KMS-11 (cell line): Measurements from ENCODE around the gene DBI.

Source experiments
- H2AFZ ChIP-seq: fragments of 200-600 bp; sonication (generic); 2 replicates; pipeline ENCODE4 v1.6.1; 2016; ENCODE audit warnings: antibody characterized with exemption, mixed run types, low read depth
- H3K27ac ChIP-seq: fragments of 200-600 bp; sonication (generic); 2 replicates; pipeline ENCODE4 v1.6.1; 2016; ENCODE audit warnings: mild to moderate bottlenecking, mixed run types
- H3K27me3 ChIP-seq: fragments of 200-600 bp; sonication (generic); 2 replicates; pipeline ENCODE4 v1.6.1; 2017; ENCODE audit warnings: mild to moderate bottlenecking, low read depth, mixed run types, moderate library complexity; ENCODE audit not compliant: insufficient read depth
- H3K36me3 ChIP-seq: fragments of 200-600 bp; sonication (generic); 2 replicates; pipeline ENCODE4 v1.6.1; 2017; ENCODE audit warnings: mild to moderate bottlenecking, mixed run types; ENCODE audit not compliant: insufficient read depth
- H3K4me1 ChIP-seq: fragments of 200-600 bp; sonication (generic); 2 replicates; pipeline ENCODE4 v1.6.1; 2016; ENCODE audit warnings: mild to moderate bottlenecking, low read depth, mixed run types; ENCODE audit not compliant: poor library complexity, severe bottlenecking
- H3K4me2 ChIP-seq: fragments of 200-600 bp; sonication (generic); 2 replicates; pipeline ENCODE4 v1.7.0; 2016; ENCODE audit warnings: mild to moderate bottlenecking, mixed run types
- H3K4me3 ChIP-seq: fragments of 200-600 bp; sonication (generic); IDR thresholded peaks from 2 replicates; pipeline ENCODE4 v1.6.1; 2017; ENCODE audit warnings: low read depth, low read length, mixed read lengths; ENCODE audit not compliant: insufficient read depth
- H3K79me2 ChIP-seq: fragments of 200-600 bp; sonication (generic); 2 replicates; pipeline ENCODE4 v1.6.1; 2016; ENCODE audit warnings: low read depth, mixed run types; ENCODE audit not compliant: insufficient read depth
- H3K9ac ChIP-seq: fragments of 200-600 bp; sonication (generic); 2 replicates; pipeline ENCODE4 v1.6.1; 2016; ENCODE audit warnings: mild to moderate bottlenecking, mixed run types
- H4K20me1 ChIP-seq: fragments of 200-600 bp; sonication (generic); 2 replicates; pipeline ENCODE4 v1.6.1; 2016; ENCODE audit warnings: mild to moderate bottlenecking, mixed run types; ENCODE audit not compliant: insufficient read depth
- TF ChIP-seq, protein P1 (sequence below): fragments of 200-600 bp; sonication (generic); conservative IDR thresholded peaks from 2 replicates; pipeline ENCODE4 v1.6.1; 2017; ENCODE audit warnings: low read depth, mild to moderate bottlenecking, antibody characterized with exemption, low read length, moderate library complexity, mixed read lengths

DBI gene

DNA sequence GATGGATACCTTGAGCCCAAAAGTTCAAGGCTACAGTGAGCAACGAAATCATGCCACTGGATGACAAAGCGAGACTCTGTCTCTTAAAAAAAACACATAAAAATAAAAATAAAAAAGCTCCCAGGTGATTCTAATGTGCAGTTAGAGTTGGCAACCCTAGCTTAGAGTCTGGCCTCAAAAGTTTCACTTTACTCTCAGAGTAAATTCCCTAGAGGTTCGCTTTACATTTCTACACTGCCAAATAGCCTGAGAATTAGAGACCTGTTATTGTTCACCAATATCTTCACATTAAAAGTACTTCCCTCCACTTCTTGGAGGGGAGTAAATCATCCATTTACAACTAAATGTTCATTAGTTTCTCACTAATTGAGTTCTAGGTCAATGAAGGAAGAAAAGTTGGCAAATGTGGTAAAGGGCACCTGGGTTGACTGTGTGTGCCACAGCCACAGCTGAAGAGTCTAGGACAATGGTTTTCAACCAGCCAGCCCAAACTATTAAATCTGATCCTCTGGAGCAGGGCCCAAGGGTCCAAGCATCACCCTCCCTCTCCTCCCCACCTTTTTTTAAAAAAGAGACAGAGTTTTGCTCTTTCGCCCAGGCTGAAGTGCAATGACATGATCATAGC is 49.6 kb downstream of the DBI start:
- H3K4me3 ChIP-seq: no peak overlapping the region
- no peak overlapping the region for H2AFZ ChIP-seq
- H3K36me3 ChIP-seq: no peaks in the 10 kb centered on the region
- no peaks in the 10 kb centered on the region for H3K4me1 ChIP-seq
- no peak overlapping the region for H3K4me2 ChIP-seq
- H4K20me1 ChIP-seq: no peaks in the 10 kb centered on the region
- H3K79me2 ChIP-seq: no peaks in the 10 kb centered on the region
- no peaks in the 10 kb centered on the region for H3K27me3 ChIP-seq
- no peak overlapping the region for H3K27ac ChIP-seq
- H3K9ac ChIP-seq: no peak overlapping the region
- TF ChIP-seq, protein P1, sequence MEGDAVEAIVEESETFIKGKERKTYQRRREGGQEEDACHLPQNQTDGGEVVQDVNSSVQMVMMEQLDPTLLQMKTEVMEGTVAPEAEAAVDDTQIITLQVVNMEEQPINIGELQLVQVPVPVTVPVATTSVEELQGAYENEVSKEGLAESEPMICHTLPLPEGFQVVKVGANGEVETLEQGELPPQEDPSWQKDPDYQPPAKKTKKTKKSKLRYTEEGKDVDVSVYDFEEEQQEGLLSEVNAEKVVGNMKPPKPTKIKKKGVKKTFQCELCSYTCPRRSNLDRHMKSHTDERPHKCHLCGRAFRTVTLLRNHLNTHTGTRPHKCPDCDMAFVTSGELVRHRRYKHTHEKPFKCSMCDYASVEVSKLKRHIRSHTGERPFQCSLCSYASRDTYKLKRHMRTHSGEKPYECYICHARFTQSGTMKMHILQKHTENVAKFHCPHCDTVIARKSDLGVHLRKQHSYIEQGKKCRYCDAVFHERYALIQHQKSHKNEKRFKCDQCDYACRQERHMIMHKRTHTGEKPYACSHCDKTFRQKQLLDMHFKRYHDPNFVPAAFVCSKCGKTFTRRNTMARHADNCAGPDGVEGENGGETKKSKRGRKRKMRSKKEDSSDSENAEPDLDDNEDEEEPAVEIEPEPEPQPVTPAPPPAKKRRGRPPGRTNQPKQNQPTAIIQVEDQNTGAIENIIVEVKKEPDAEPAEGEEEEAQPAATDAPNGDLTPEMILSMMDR: no peak

GRCh38 chr2:119417908-119418307 is 51.1 kb downstream of the DBI start:
- Histone ChIP-seq H2AFZ (no peak overlapping the region), H3K79me2 (no peaks in the 10 kb centered on the region)

DNA sequence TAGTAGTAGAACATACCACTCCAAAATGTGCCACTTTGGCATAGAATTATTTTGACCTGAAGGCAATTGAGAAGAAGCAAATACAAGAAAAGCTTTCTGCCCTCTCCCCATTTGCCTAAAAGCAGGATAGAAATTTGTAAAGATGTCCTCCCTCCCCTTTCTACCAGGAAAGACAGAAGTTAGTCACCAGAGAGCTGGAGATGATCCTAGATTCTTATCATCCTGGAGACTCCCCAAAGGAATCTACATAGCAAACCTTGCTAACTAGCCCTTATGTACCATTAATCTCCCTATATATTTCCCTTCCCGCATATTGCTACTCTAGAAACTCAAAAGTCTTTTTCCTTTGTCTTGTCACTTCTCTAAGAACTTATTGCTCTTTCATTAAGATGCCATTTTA is 52.3 kb downstream of the DBI start:
- no peak overlapping the region for H3K27ac ChIP-seq
- H3K9ac ChIP-seq: no peak overlapping the region
- no peak overlapping the region for H2AFZ ChIP-seq
- no peaks in the 10 kb centered on the region for H3K4me1 ChIP-seq
- no peaks in the 10 kb centered on the region for H3K36me3 ChIP-seq
- H4K20me1 ChIP-seq: no peaks in the 10 kb centered on the region
- H3K4me3 ChIP-seq: no peak overlapping the region
- TF ChIP-seq, protein P1: no peak
- no peak overlapping the region for H3K4me2 ChIP-seq
- no peaks in the 10 kb centered on the region for H3K27me3 ChIP-seq
- H3K79me2 ChIP-seq: no peaks in the 10 kb centered on the region

More at GRCh38 chr2:119417908-119418307, 51.1 kb downstream of the DBI start:
- TF ChIP-seq, protein P1: no peak
- Histone ChIP-seq H3K4me2 (no peak overlapping the region), H3K36me3 (no peaks in the 10 kb centered on the region), H3K27ac (no peak overlapping the region), H3K27me3 (no peaks in the 10 kb centered on the region), H3K4me3 (no peak overlapping the region), H4K20me1 (no peaks in the 10 kb centered on the region), H3K9ac (no peak overlapping the region), H3K4me1 (no peaks in the 10 kb centered on the region)

GRCh38 chr2:119419803-119420508 is 53.2 kb downstream of the DBI start:
- no peaks in the 10 kb centered on the region for H4K20me1 ChIP-seq
- no peaks in the 10 kb centered on the region for H3K79me2 ChIP-seq
- H2AFZ ChIP-seq: no peak overlapping the region
- H3K27ac ChIP-seq: no peak overlapping the region
- TF ChIP-seq, protein P1: no peak
- H3K36me3 ChIP-seq: no peaks in the 10 kb centered on the region
- no peak overlapping the region for H3K4me3 ChIP-seq
- H3K4me2 ChIP-seq: no peak overlapping the region
- no peaks in the 10 kb centered on the region for H3K4me1 ChIP-seq
- H3K27me3 ChIP-seq: no peaks in the 10 kb centered on the region
- no peak overlapping the region for H3K9ac ChIP-seq
